GM23248 (cell line): ENCODE results near the gene ARHGEF10L.

Source experiments
- EZH2 ChIP-seq: fragments of 200-600 bp; sonication (generic); IDR thresholded peaks from 2 replicates; pipeline ENCODE4 v1.6.1; 2018; ENCODE audit warnings: antibody characterized with exemption, mild to moderate bottlenecking; ENCODE audit not compliant: insufficient read depth, poor library complexity, severe bottlenecking
- EZH2phosphoT487 ChIP-seq: fragments of 200-600 bp; sonication (generic); IDR thresholded peaks from 2 replicates; pipeline ENCODE4 v1.6.1; 2018; ENCODE audit warnings: antibody characterized with exemption, moderate library complexity, mild to moderate bottlenecking, low read depth; ENCODE audit not compliant: insufficient read depth

- TF ChIP-seq EZH2phosphoT487 (no peak), EZH2 (no peak)
Observed at GRCh38 chr1:17520041-17520440, 19.5 kb upstream of the ARHGEF10L start.
